H9 (cell line): Measurements from ENCODE around the gene CMTM8. TPM values are rescaled to one million over a fixed set of nuclear protein-coding genes. Genes with fewer than 3 reads are reported as not detected.
A peak's percentile ranks its signal among the peaks of the same experiment; 100 is the strongest.

Experiments used
- DNase-seq: peaks from one replicate; pipeline ENCODE4 v3.0.0-alpha.2; 2017
- H2AFZ ChIP-seq: one replicate; pipeline ENCODE4 v1.6.1; 2013; ENCODE audit warnings: mild to moderate bottlenecking, low read length, control low read depth, moderate library complexity
- H2AK5ac ChIP-seq: 2 replicates; pipeline ENCODE4 v1.6.1; 2013; ENCODE audit warnings: low read length, control low read depth, mixed read lengths; ENCODE audit not compliant: insufficient read length
- H2BK120ac ChIP-seq: one replicate; pipeline ENCODE4 v1.6.1; 2013; ENCODE audit warnings: low read depth, mild to moderate bottlenecking, low read length, control low read depth, inconsistent platforms; ENCODE audit not compliant: poor library complexity, severe bottlenecking
- H2BK12ac ChIP-seq: 2 replicates; pipeline ENCODE4 v1.6.1; 2013; ENCODE audit warnings: low read length, control low read depth, mixed read lengths, low read depth; ENCODE audit not compliant: insufficient read length
- H2BK15ac ChIP-seq: 2 replicates; pipeline ENCODE4 v1.6.1; 2013; ENCODE audit warnings: low read depth, low read length, control low read depth
- H2BK20ac ChIP-seq: one replicate; pipeline ENCODE4 v1.6.1; 2013; ENCODE audit warnings: low read depth, mild to moderate bottlenecking, low read length, control low read depth, inconsistent platforms; ENCODE audit not compliant: poor library complexity, severe bottlenecking
- H2BK5ac ChIP-seq: 2 replicates; pipeline ENCODE4 v1.6.1; 2013; ENCODE audit warnings: low read length, control low read depth, mixed read lengths; ENCODE audit not compliant: insufficient read length
- H3K14ac ChIP-seq: 2 replicates; pipeline ENCODE4 v1.6.1; 2013; ENCODE audit warnings: low read length, control low read depth; ENCODE audit not compliant: insufficient read depth
- H3K18ac ChIP-seq: 2 replicates; pipeline ENCODE4 v1.6.1; 2013; ENCODE audit warnings: low read depth, mild to moderate bottlenecking, mixed read lengths, low read length, control low read depth; ENCODE audit not compliant: insufficient read length
- H3K23ac ChIP-seq: 2 replicates; pipeline ENCODE4 v1.6.1; 2013; ENCODE audit warnings: low read length, control low read depth, mixed read lengths, low read depth; ENCODE audit not compliant: insufficient read length
- H3K23me2 ChIP-seq: 2 replicates; pipeline ENCODE4 v1.6.1; 2013; ENCODE audit warnings: low read depth, mild to moderate bottlenecking, mixed read lengths, low read length, control low read depth; ENCODE audit not compliant: insufficient read length, poor library complexity, severe bottlenecking
- H3K27ac ChIP-seq: 2 replicates; pipeline ENCODE4 v1.5.1; 2013; ENCODE audit warnings: low read length, control low read depth, mixed read lengths, low read depth; ENCODE audit not compliant: insufficient read length
- H3K27me3 ChIP-seq: 2 replicates; pipeline ENCODE4 v1.6.1; 2013; ENCODE audit warnings: low read length, control low read depth, inconsistent platforms; ENCODE audit not compliant: insufficient read depth
- H3K4ac ChIP-seq: 2 replicates; pipeline ENCODE4 v1.6.1; 2013; ENCODE audit warnings: low read depth, mild to moderate bottlenecking, control low read depth, inconsistent platforms, low read length, moderate library complexity
- H3K4me1 ChIP-seq: 2 replicates; pipeline ENCODE4 v1.6.1; 2013; ENCODE audit warnings: low read length, control low read depth, inconsistent platforms; ENCODE audit not compliant: insufficient read depth
- H3K4me2 ChIP-seq: 2 replicates; pipeline ENCODE4 v1.6.1; 2013; ENCODE audit warnings: low read length, control low read depth, mixed read lengths; ENCODE audit not compliant: insufficient read length, insufficient read depth
- H3K56ac ChIP-seq: 2 replicates; pipeline ENCODE4 v1.6.1; 2013; ENCODE audit warnings: low read depth, mild to moderate bottlenecking, mixed read lengths, low read length, control low read depth; ENCODE audit not compliant: insufficient read length
- H3K79me1 ChIP-seq: 2 replicates; pipeline ENCODE4 v1.6.1; 2013; ENCODE audit warnings: low read depth, mild to moderate bottlenecking, moderate library complexity, low read length, control low read depth, inconsistent platforms; ENCODE audit not compliant: insufficient read depth, poor library complexity, severe bottlenecking
- H3K79me2 ChIP-seq: 2 replicates; pipeline ENCODE4 v1.6.1; 2013; ENCODE audit warnings: low read length, control low read depth, inconsistent platforms; ENCODE audit not compliant: insufficient read depth
- H3K9ac ChIP-seq: 2 replicates; pipeline ENCODE4 v1.6.1; 2013; ENCODE audit warnings: low read length, control low read depth, mixed read lengths; ENCODE audit not compliant: insufficient read length; ENCODE audit errors: extremely low read depth
- H3K9me3 ChIP-seq: one replicate; pipeline ENCODE4 v1.6.1; 2013; ENCODE audit warnings: low read depth, low read length, inconsistent platforms; ENCODE audit not compliant: control insufficient read depth
- H3T11ph ChIP-seq: one replicate; pipeline ENCODE4 v1.6.1; 2013; ENCODE audit warnings: mild to moderate bottlenecking, low read length, control low read depth, inconsistent platforms
- H4K20me1 ChIP-seq: one replicate; pipeline ENCODE4 v1.6.1; 2013; ENCODE audit not compliant: control insufficient read depth, insufficient read length, insufficient read depth
- H4K5ac ChIP-seq: 2 replicates; pipeline ENCODE4 v1.6.1; 2013; ENCODE audit warnings: low read depth, mild to moderate bottlenecking, mixed read lengths, low read length, control low read depth; ENCODE audit not compliant: insufficient read length
- H4K8ac ChIP-seq: replicated peaks from 2 replicates; pipeline ENCODE4 v1.6.1; 2013; ENCODE audit warnings: low read length, control low read depth, mixed read lengths, low read depth; ENCODE audit not compliant: insufficient read length
- H4K91ac ChIP-seq: 2 replicates; pipeline ENCODE4 v1.6.1; 2013; ENCODE audit warnings: low read depth, mild to moderate bottlenecking, moderate library complexity, mixed read lengths, low read length, control low read depth; ENCODE audit not compliant: insufficient read length
- H3K27ac Mint-ChIP-seq, 3 experiments: 2 replicates in 2 of 3; 3 replicates in 1 of 3; pipeline ENCODE4 v1.8.0; 2020 to 2021; ENCODE audit warnings: mixed read lengths in 3 of 3, mild to moderate bottlenecking in 1 of 3, moderate library complexity in 1 of 3
- H3K27me3 Mint-ChIP-seq: 2 replicates; pipeline ENCODE4 v1.8.0; 2021; ENCODE audit warnings: low read depth, mild to moderate bottlenecking, moderate library complexity, mixed read lengths
- H3K36me3 Mint-ChIP-seq, 3 experiments: 2 replicates in 2 of 3; 3 replicates in 1 of 3; pipeline ENCODE4 v1.8.0; 2020 to 2021; ENCODE audit warnings: low read depth in 3 of 3, mixed read lengths in 3 of 3; ENCODE audit not compliant: insufficient read depth in 1 of 3
- H3K4me1 Mint-ChIP-seq, 2 experiments: 2 replicates each; pipeline ENCODE4 v1.8.0; 2020; ENCODE audit warnings: mixed read lengths in 2 of 2
- H3K4me3 Mint-ChIP-seq, 2 experiments: 2 replicates in 1 of 2; 3 replicates in 1 of 2; pipeline ENCODE4 v1.8.0; 2020 to 2021; ENCODE audit warnings: mild to moderate bottlenecking in 2 of 2, mixed read lengths in 2 of 2, moderate library complexity in 1 of 2
- H3K9me3 Mint-ChIP-seq, 2 experiments: 2 replicates in 1 of 2; 3 replicates in 1 of 2; pipeline ENCODE4 v1.8.0; 2020; ENCODE audit warnings: mild to moderate bottlenecking in 2 of 2, mixed read lengths in 2 of 2, moderate library complexity in 1 of 2
- WGBS: extraction: QIAGEN DNeasy Blood & Tissue Kit; methylation state at CpG from one replicate; pipeline ENCODE4 v1.1.7; 2013; ENCODE audit warnings: missing lambda C conversion rate, low lambda C conversion rate, mixed read lengths; ENCODE audit not compliant: insufficient read length; ENCODE audit errors: extremely low coverage; 5-methylcytosine and 5-hydroxymethylcytosine counted together
- total RNA-seq: library from RNA; stranded (reverse); gene quantifications from 2 replicates; pipeline ENCODE4 v1.2.1, GENCODE V29; 2021
- TF ChIP-seq, protein P1 (sequence below): fragments of 200-600 bp; sonication (generic); conservative IDR thresholded peaks from 3 replicates; pipeline ENCODE4 v1.8.0; 2021; ENCODE audit warnings: antibody characterized with exemption, mild to moderate bottlenecking

CMTM8 gene
- total RNA-seq, 1 experiment from 2014 or later, result 4.0 TPM

DNA sequence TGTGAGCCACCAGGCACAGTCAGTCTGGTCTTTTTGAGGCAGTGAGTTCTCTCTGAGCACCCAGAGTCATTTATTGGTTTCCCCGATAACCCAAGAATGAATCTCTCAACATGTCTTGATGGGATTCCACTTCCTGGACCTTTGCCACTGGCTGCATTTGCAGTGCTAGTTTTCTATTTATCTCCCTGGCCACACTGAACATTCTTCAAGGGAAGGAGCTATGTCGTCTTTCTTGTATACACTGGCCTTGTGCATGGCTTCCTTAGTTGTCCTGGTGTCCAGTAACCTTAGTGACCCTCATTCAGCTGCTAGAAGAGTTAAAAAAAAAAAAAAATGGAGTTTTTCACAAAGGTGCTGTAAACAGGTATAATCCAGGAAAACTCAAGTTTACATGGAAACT lies 88.3 kb downstream of the CMTM8 start:
- H3K4ac ChIP-seq, result no peak overlapping the region
- no peaks in the 10 kb centered on the region for H3K79me2 ChIP-seq
- H4K91ac ChIP-seq, result no peak overlapping the region
- H3K4me3 Mint-ChIP-seq, result no peak overlapping the region
- H3K27ac ChIP-seq, result no peak overlapping the region
- H3K23ac ChIP-seq, result no peak overlapping the region
- H3K27me3 Mint-ChIP-seq, result no peaks in the 10 kb centered on the region
- TF ChIP-seq, protein P1, sequence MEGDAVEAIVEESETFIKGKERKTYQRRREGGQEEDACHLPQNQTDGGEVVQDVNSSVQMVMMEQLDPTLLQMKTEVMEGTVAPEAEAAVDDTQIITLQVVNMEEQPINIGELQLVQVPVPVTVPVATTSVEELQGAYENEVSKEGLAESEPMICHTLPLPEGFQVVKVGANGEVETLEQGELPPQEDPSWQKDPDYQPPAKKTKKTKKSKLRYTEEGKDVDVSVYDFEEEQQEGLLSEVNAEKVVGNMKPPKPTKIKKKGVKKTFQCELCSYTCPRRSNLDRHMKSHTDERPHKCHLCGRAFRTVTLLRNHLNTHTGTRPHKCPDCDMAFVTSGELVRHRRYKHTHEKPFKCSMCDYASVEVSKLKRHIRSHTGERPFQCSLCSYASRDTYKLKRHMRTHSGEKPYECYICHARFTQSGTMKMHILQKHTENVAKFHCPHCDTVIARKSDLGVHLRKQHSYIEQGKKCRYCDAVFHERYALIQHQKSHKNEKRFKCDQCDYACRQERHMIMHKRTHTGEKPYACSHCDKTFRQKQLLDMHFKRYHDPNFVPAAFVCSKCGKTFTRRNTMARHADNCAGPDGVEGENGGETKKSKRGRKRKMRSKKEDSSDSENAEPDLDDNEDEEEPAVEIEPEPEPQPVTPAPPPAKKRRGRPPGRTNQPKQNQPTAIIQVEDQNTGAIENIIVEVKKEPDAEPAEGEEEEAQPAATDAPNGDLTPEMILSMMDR, result no peak
- no CpG with 5 or more reads among the region's 2 CpGs for WGBS
- H3K36me3 Mint-ChIP-seq, result no peaks in the 10 kb centered on the region; a peak in 1 of 7 replicates
- H3K79me1 ChIP-seq, result no peaks in the 10 kb centered on the region
- H3K9me3 Mint-ChIP-seq, result no peaks in the 10 kb centered on the region
- H3K9ac ChIP-seq, result no peak overlapping the region
- H2BK12ac ChIP-seq, result no peak overlapping the region
- H3K23me2 ChIP-seq, result no peaks in the 10 kb centered on the region
- H2BK120ac ChIP-seq, result no peak overlapping the region
- no peak overlapping the region for H3K18ac ChIP-seq
- no peak overlapping the region for H2BK5ac ChIP-seq
- H3T11ph ChIP-seq, result no peak overlapping the region
- H2AFZ ChIP-seq, result no peak overlapping the region
- no peak overlapping the region for H2BK20ac ChIP-seq
- H3K14ac ChIP-seq, result peak overlapping the region; percentile 61; the same call in 1 of the 2 replicates
- H3K56ac ChIP-seq, result no peak overlapping the region
- H3K4me1 ChIP-seq, result peaks cover 6% of the 10 kb centered on the region; the same call in 1 of the 2 replicates
- no peak overlapping the region for H4K8ac ChIP-seq
- H4K20me1 ChIP-seq, result no peaks in the 10 kb centered on the region
- peak overlapping the region in 1 of 3 experiments; percentile 20; a peak in 2 of 7 replicates for H3K27ac Mint-ChIP-seq
- no peak overlapping the region for H2AK5ac ChIP-seq
- no peak for DNase-seq
- no peak overlapping the region for H2BK15ac ChIP-seq
- H4K5ac ChIP-seq, result no peak overlapping the region
- H3K27me3 ChIP-seq, result no peaks in the 10 kb centered on the region
- H3K4me2 ChIP-seq, result no peak overlapping the region
- H3K4me1 Mint-ChIP-seq, result peaks cover 37 to 49% of the 10 kb centered on the region in 2 experiments
- no peaks in the 10 kb centered on the region for H3K9me3 ChIP-seq
